Suppressor macrophage treated with lipopolysaccharide for 4 hours (primary cell): ENCODE data around the gene GSDME.
"Not testable (repeated sequence)": the region's sequence is repeated elsewhere in the genome, so short reads cannot be mapped to it uniquely, and the experiment has no call there.

Source experiments
- DNase-seq: peaks from one replicate; pipeline ENCODE4 v3.0.0-alpha.2; 2020

GSDME gene

DNA sequence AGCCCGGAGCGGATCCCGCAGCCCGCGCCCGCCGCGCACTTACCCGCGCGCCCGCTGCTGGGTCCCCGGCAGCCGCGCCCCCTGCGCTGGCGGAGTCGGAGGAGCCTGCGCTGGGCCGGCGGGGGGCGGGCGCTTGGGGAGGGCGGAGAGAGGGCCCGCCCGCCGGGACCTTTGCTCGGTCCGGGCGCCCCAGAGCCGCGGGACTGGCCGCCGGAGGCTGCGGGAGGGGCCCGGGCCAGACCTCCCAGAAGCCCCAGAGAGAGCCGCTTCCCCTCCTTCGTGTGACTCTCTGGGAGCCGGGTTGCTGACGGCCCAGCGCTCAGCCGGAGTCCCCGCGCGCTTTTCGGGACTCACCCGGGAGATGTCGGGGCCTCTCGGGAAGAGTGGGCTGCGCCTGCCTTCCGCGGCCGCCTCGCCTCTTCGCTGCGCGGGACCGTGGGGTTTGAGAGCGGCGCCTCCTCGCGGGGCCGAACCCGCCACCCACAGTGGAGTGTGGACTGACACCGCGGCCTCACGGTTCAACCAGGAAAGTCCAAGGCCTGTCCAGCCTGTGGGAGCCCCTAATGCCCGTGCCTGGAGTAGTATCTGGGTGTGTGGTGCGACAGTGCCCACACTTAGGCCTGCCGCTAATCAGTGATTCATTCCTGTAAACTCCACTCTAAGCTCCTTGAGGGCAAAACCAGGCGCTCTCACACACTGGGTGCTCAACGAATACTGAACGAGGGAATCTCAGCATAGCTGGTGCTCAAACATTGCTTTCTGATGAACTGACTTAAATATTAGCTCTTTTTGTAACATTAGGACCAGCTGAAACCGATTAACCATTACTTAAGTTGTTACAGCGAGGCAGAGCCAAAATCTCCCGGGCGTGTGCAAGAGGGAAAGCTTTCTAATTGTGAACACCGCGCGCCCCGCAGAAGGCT lies at the start of gene GSDME:
GSDME (minus strand) TSS at position 112 of the 923 bp plus-strand sequence. CDS start 7,690 bp downstream, outside the sequence.
- DNase-seq: peak; percentile 83

DNA sequence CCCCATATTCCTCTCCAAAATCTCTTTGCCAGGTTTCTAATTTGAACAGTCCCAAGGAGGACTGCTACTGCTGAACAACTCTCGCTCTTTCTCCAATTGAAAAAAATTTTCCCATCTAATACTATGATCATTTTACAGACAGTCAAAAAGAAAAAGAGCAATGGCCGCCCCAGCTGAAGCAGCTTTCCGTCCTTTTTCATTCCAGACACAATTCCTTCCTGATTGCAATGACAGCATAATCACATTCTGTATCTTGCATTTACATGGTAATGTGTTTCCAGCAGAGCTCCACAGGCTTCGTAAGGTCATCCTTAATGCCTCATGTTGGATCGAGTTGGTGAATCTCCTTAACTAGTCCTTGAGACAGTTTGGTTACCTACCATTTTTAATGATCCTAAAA lies 45.0 kb upstream of the GSDME start:
- no peak for DNase-seq

DNA sequence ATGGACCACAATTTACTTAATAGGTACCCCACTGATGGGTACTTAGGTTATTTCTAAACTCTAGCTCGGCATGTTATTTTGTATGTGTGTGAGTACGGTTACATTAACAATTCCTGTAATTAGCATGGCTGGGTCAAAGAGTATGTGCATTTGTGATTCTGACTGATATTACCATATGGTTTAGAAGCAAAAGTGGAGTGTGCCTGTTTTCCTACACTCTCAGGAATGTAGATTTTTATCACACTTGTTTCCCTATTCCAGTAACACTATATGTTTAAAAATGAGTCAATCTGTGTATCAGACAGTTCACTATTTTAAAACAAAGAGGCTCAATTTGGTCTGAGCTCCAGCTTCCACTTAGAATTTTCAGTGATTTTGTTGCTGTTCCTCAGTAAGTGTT lies 44.6 kb upstream of the GSDME start:
- no peak for DNase-seq

DNA sequence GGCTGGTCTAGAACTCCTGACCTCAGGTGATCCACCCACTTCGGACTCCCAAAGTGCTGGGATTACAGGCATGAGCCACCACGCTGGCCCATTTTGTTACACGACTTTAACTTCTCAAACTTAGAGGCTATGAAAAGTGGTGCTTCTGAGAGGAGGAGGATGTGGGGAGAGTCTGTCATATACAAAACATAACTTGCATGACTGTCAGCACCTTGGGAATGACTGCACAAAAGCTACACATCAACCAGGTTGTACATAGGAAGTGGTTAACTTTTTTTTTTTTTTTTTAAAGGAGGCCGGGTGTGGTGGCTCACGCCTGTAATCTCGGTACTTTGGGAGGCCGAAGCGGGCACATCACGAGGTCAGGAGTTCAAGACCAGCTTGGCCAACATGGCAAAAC lies 43.4 kb upstream of the GSDME start:
- DNase-seq: no peak

DNA sequence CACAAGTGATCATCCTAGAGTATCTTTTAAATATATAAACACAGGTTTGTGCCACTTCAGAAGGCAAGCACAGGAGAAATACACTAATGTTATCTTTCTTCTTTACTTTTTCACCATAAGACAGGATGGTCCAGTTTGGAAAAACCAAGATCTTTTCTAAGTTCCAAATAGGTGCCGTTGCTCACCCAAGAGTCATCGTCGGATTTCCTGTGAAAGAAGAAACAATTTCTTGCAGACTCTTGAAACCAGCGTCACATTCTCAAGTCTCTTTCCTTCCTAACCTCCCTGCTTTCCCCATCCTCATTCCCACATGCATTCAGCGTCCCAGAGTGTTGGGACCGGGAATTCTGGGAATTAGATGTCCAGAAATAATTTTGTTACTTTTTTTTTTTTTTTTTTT lies 42.8 kb upstream of the GSDME start:
- no peak for DNase-seq

DNA sequence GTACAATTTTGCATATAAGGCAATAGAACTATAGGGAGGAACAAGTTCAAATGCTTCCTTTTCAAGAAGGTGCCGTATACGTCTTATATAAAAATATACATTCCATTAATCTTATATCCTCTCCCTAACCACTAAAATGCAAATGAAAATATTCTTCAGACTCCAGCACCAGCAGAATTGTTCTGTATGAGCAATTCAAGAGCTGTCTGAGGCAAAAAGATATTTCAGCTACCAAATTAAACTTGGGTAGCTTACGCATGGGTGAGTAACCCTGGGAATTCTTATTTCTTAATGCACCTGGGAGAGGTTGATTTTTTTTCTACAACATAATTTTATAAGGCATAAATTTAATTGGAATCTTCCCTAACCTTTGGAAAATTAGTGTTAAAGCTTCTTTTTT lies 42.2 kb upstream of the GSDME start:
- no peak for DNase-seq

DNA sequence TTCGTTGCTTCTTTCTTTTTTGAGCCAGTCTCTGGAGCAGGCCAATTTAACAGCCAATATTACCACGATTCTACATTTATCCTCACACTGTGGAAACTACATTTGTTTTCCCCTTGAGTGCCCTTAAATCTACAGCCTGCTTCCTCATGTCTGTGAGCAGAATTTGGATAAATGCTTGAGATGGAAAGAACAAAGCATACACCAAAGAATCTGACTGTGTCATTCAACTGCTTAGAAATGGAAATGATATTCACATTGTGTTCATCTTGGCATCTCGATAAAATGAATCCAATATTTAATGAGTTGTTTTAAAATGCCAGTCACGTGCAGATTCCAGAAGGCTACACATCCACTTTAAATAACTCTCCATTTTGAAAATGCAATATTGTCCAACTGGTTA lies 41.0 kb upstream of the GSDME start:
- no peak for DNase-seq

DNA sequence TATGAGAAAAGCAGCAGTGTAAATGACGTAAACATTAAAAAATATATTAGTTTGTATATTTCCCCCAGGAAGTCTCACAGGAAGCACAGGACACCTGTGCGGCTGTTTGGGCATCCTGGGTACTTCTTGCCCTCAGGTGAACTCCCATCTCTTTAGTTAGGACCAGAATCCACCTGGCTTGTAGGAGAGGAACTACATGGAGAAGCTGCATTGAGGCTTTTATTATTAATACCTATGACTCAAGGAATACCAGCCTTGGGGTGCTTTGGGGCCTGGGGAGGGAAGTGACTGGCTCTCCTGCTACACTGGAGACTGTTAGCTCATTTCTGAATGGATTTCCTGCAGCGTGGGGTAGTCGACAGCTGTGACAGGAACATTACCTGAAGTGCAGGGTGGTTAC lies 40.0 kb upstream of the GSDME start:
- no peak for DNase-seq

DNA sequence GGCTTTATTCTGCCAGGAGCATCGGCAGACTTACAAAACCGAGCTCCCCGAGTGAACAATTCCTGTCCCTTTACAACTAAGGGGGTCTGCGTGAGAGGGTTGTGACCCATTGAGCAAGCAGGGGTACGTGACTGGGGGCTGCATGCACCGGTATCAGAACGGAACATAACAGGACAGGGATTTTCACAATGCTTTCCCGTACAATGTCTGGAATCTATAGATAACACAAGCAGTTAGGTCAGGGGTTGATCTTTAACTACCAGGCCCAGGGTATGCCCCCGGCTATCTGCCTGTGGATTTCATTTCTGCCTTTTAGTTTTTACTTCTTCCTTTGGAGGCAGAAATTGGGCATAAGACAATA lies 38.1 kb upstream of the GSDME start:
- no peak for DNase-seq

DNA sequence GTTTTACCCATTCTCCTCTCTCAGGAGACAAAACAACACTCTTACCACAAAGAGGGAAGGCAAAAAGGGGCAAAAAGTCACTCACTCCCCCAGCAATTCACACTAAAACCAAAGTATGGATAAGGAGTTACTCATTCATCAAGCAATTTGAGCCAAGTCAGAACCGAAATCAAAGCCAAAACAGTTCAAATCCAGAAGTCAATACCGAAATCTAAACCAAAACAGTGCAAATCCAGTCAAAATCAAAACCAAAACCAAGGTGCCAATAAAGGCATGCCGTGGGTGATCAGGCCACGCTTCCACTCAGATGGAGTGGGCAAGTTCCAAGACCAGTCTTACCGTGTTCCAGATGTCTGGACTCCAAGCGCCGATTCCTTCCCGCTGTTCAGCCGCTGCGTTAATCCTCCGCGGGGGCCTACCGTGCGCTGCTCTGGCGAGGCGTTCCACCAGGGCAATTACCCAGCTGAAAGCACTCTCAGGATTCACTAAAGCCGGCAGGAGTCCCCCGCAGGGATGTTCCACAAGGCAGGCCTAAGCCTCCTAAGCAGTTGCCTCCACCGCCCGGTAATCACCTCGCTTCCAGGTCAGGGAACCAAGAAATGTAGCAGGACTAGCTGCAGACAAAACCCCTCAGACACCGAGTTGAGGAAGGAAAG lies 37.6 kb upstream of the GSDME start:
- DNase-seq: not testable (repeated sequence)

DNA sequence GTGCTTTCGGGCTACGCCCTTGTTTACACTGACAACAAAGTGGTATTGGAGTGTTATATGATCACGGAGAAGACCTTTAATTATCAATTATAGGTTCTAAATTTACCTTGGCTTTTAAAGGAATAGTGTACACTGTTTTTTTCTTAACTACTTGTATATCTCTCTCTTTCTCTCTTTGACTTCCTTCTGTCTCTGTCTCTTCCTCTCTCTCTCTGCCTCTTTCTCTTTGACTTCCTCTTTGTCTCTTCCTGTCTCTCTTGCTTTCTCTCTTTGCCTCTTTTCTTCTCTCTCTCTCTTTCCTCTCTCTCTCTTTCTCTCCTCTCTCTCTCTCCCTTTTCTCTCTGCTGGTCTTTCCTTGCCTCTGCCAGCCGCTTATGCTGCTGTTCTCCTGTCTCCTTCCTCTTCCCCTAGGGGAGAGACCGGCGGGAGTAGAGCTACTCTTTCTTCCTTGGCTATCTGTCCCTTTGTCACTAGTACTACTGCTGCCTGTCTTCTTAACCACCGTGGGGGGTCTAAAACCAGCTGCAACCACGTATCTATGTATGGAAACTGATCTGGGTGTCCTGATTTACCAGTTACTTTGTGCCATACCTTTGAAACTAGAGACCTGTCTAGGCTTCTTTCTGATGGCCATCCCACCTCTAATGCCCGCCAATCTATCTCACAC lies 36.9 kb upstream of the GSDME start:
- DNase-seq: no peak

DNA sequence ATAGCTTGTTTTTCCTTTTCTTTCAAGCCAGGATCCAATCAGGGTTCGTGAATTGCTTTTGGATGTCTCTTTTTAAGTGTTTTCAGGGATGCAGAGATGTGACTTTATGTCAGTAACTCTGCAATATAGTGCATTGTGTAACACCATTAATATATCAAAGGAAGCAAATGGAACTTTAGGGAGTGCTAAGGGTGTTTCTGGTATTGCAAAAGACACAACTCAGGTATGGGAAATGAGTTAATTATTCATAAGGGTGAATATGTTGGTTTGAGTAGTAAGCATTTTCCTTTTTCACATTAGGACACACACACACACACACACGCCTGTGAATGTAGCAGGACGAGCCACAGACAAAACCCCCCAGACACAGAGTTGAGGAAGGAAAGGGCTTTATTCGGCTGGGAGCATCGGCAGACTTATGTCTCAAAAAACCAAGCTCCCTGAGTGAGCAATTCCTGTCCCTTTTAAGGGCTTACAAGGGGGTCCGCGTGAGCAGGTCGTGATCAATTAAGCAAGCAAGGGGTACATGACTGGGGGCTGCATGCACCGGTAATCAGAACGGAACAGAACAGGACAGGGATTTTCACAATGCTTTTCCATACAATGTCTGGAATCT lies 31.8 kb upstream of the GSDME start:
- no peak for DNase-seq

DNA sequence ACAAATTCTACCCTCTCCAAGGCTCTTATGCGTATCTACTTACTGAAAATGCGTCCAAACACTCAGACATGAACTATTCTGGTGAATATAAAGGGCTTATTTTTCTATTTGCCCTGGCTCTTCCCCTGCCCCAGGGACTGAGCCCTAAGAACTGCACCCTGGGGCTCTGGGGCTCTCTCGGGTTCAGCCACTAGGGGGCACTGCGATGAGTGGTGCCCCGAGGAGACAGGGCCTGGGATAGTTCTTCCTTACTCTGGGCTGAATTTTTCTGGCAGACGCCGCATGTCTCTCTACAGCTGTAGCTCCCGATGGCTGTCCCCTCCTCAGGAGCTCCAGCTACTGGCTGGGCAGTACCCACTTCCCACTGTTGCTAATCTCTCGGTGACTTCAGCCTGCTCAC lies 30.8 kb upstream of the GSDME start:
- DNase-seq: no peak

DNA sequence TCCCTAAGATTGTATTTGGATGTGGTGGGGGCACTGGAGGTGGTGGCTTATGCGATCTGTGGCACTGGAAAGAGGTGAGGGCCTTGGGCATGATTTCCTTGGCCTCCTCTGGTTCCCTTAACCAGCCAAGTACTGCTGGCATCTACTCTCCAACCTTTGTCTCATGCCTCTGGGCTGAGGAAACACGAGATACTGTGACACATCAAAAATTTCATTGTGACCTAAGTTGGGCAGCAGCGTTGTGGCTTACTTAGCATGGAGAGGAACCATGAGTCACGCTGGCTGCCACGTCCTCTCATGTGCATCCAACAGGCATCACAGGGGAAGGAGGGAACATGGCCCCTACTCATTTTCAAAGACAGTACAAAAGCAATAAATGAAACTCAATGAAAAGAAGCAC lies 29.7 kb upstream of the GSDME start:
- DNase-seq: peak; percentile 98

DNA sequence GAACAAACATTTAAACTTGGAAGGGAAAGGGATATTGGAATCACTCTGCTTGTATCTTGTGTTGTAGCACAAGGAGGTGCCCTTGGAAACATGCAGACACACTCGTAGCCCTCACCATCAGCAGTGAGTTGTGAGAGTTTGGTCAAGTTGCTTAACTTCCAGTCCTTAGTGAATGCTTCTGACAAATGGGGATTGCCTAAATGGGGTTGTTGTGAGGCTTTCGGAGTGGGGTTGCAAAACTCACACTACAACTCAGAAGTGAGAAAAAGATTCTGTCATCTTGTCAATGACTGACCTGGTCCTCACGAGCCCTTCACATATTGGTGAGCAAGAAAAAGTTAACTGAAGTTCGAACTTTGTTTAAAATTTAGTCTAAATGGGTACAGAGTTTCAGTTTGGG lies 29.0 kb upstream of the GSDME start:
- DNase-seq: peak; percentile 96

DNA sequence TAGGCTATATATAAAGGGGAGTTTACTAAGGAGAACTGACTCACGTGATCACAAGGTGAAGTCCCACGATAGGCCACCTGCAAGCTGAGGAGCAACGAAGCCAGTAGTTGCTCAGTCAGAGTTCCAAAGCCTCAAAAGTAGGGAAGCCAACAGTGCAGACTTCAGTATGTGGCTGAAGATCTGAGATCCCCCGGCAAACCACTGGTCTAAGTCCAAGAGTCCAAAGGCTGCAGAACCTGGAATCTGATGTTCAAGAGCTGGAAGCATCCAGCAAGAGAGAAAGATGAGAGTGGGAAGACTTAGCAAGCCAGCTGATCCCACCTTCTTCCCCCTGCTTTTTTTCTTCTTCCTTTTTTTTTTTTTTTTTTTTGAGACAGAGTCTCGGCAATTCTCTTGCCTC lies 27.0 kb upstream of the GSDME start:
- DNase-seq: no peak

DNA sequence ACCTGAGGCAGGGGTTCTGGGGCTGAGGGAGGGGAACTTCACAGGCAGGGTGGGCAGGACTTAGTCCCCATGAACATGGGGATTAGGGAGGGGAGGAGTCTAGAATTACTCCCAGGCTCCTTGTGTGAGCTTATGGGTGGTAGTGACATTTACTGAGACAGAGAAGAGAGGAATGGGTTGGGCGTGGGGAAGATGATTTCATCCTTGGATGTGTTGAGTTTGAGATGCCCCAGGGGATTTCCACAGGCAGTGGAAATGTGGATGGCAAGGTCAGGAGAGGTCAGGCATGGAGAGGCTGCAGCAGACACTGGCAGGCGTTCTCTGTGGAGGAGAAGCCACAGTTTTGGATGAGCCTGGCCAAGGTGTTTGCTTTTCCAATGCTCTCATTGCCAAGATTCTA lies 26.4 kb upstream of the GSDME start:
- peak; percentile 91 for DNase-seq

DNA sequence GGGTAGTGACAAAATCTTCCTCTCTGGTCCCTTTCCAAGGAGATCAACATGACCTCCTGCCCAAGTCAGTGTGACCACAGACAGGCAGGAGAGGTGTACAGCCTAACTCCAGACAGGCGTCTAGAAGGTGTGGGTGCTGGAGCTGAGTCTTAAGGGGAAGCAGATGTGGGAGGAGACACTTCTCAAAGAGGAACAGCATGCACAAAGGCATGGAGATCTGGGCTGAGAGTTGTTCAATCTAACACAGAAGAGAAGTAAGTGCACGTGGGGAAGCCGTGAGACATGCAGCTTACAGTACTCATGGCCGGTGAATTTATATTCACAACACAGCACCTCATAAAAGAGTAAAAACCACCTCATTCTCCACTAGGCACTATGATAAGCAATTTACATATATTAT lies 23.8 kb upstream of the GSDME start:
- DNase-seq: peak; percentile 88

DNA sequence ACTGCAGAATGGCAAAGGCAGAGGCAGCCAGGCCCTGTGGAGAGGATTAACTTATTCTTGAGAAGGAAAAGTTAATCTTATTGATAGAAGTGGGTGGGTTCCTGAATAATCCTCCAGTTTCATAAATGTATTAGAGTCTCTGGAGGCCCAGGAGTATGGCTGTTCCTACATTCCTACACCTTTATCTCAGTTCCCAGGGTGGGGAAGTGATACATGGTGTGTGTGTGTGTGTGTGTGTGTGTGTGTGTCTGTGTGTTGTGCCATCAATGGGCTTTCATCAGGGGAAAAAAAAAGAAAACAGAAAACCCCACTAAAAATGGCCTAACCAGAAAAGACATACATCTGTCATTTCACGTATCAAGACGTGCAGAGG lies 22.0 kb upstream of the GSDME start:
- no peak for DNase-seq

DNA sequence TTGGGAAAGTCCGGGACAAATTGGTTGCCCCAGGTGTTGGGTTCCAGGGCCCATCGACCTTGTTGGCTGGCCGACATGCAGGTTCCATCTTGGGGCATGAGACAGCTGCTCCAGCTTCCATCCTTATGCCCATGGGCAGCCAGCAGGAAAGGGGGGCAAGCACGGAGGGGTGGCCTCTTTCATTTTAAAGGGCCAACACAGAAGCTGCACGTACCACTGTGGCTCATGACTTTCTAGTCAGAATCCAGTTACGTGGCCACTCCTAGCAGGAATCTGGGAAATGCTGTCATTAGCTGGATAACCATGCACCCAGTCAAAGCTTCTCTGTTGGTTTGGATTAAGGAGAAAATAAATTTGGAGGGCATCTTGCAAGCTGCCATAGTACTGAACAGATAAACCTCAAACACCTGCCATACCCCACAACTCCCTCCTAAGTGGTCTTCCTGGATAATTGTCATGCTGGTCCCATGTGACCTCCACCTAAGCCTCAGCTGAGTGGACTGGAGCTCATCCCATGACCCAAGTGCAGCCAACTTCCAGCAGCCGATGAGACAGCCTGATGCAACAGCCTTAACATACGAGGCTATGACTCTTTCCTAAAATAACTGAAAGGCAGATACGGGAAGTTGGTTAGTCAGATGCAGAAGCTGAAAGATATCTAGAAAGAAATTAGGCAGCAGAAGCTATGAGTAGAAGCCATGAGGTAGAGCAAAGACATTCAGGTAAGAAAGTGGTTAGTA lies 21.4 kb upstream of the GSDME start:
- DNase-seq: peak; percentile 94

DNA sequence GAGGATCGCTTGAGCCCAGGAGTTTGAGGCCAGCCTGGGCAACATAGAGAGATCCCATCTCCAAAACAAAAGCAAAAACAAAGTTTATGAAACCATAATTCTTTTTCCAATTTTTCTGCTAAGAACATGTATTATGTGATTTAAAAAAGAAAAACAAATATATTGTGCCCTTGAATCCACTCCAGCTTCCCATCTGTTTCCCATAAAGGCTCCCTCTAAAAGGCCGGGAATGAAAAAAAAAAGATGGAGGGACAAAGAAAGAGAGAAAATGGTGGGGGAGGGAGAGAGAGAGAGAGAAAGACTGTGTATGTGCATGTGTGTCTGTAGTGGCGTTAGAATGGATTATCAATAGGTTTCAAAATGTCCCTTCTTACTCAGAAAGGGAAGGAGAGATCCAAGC lies 20.5 kb upstream of the GSDME start:
- DNase-seq: no peak

DNA sequence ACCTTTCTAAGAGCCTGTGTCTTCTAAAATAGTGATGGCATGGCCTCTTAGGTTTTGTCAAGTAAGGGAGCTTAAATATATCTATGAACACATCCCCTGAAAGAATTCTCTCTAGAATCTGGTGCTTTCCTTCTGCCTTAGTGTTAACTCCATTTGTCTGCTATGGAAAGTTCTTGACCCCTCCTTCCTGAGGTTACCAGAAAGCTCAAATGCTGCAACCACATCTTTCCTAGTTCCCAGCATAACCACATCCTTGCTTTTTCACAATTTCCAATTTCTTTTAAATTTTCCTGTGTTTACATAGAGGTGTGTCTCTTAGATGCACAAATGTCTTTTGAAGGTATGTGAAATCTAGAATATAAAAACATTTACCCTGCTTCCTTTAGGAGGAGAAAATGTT lies 16.4 kb upstream of the GSDME start:
- no peak for DNase-seq

DNA sequence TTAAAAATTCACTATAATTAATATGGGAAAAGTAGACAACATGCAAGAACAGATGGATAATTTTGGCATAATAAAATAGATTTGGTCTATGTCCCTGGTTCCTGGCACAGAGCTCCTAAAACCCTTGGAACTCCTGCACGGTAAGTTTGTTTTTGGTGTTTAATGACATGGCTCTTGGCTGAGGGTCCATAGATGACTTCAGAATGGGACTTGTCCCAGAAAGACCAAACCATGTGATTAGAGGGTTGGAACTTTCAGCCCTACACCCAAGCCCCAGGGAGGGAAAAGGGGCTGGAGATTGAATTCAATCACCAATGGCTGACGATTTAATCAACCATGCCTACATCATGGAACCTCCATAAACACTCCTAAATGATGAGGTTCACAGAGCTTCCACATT lies 12.6 kb upstream of the GSDME start:
- DNase-seq: no peak
